Body of pancreas (tissue), 4 donors: ENCODE results near the gene TMEM238L. TPM values are rescaled to one million over a fixed set of nuclear protein-coding genes. Genes with fewer than 3 reads are reported as not detected.

Experiments used
- ATAC-seq: fragments of 150-250 bp; one replicate; pipeline ENCODE4 v1.9.1; 2016
- DNase-seq, 4 donors: peaks; one replicate each; pipeline ENCODE4 v3.0.0-alpha.2; 2019
- H3K27ac ChIP-seq, 4 donors: fragments of 200-600 bp; sonication (generic); 1 replicate in 3 of 4; 2 replicates in 1 of 4; pipeline versions ENCODE4 v1.5.1 to v1.6.1; 2016 to 2019; ENCODE audit warnings: mild to moderate bottlenecking in 1 of 4, mixed read lengths in 1 of 4, moderate library complexity in 1 of 4
- H3K27me3 ChIP-seq, 2 donors: fragments of 200-600 bp; sonication (generic); one replicate each; pipeline ENCODE4 v1.6.0; 2016; ENCODE audit warnings: mild to moderate bottlenecking in 1 of 2
- H3K36me3 ChIP-seq, 2 donors: fragments of 200-600 bp; sonication (generic); replicated peaks in 1 of 2; 2 replicates each; pipeline ENCODE4 v1.5.1; 2016; ENCODE audit warnings: low read depth in 2 of 2; ENCODE audit not compliant: insufficient read depth in 1 of 2
- H3K4me1 ChIP-seq: fragments of 200-600 bp; sonication (generic); one replicate; pipeline ENCODE4 v1.6.0; 2016
- H3K4me3 ChIP-seq, 2 donors: fragments of 200-600 bp; sonication (generic); 1 replicate in 1 of 2; 2 replicates in 1 of 2; pipeline ENCODE4 v1.5.1; 2016 to 2019
- H3K9me3 ChIP-seq, 3 donors: fragments of 200-600 bp; sonication (generic); 1 replicate in 2 of 3; 2 replicates in 1 of 3; pipeline ENCODE4 v1.5.1; 2016
- CTCF ChIP-seq, 7 experiments: fragments of 450-650 bp in 4 of 7; fragments of 200-600 bp in 3 of 7; sonication (generic) in 3 of 7; IDR thresholded peaks; one replicate each; pipeline ENCODE4 v1.5.1; 2016 to 2019; ENCODE audit warnings: antibody characterized with exemption in 7 of 7
- POLR2A ChIP-seq, 3 donors: fragments of 450-650 bp; IDR thresholded peaks; one replicate each; pipeline ENCODE4 v1.6.1; 2016; ENCODE audit warnings: antibody characterized with exemption in 3 of 3, mild to moderate bottlenecking in 2 of 3
- WGBS, 2 donors: methylation state at CpG; one replicate each; pipeline ENCODE4 v1.1.5; 2017; 5-methylcytosine and 5-hydroxymethylcytosine counted together
- intact Hi-C: fragments of 100-400 bp; cut with DNase I; formaldehyde crosslinking; loops from one replicate; pipeline ENCODE4 v1.15.1; 2023
- total RNA-seq, 2 donors: library from RNA; depleted of rRNA; stranded (reverse); fragments of >200 nt; gene quantifications; one replicate each; pipeline ENCODE4 v1.1.0, GENCODE V29; 2016

Gene TMEM238L
- total RNA-seq, 2 donors from 2014 or later: not detected

- intact Hi-C loops: no loop called here
- Histone ChIP-seq H3K36me3 (no peaks in the 10 kb centered on the region), H3K4me1 (peaks cover 33% of the 10 kb centered on the region), H3K9me3 (no peaks in the 10 kb centered on the region), H3K27ac (peak overlapping the region in 1 of 4 donors; percentile 56), H3K4me3 (no peak overlapping the region), H3K27me3 (no peaks in the 10 kb centered on the region)
- TF ChIP-seq POLR2A (IDR thresholded peaks at IDR 0.05) (no peak), CTCF (IDR thresholded peaks at IDR 0.05) (no peak)
- 89 to 94% methylated on average over 3 of the region's 3 CpGs for WGBS, 2 donors
- no peak for ATAC-seq
- DNase-seq: no peak
Observed at GRCh38 chr17:10755592-10756127, 48.2 kb downstream of the TMEM238L start.

DNA sequence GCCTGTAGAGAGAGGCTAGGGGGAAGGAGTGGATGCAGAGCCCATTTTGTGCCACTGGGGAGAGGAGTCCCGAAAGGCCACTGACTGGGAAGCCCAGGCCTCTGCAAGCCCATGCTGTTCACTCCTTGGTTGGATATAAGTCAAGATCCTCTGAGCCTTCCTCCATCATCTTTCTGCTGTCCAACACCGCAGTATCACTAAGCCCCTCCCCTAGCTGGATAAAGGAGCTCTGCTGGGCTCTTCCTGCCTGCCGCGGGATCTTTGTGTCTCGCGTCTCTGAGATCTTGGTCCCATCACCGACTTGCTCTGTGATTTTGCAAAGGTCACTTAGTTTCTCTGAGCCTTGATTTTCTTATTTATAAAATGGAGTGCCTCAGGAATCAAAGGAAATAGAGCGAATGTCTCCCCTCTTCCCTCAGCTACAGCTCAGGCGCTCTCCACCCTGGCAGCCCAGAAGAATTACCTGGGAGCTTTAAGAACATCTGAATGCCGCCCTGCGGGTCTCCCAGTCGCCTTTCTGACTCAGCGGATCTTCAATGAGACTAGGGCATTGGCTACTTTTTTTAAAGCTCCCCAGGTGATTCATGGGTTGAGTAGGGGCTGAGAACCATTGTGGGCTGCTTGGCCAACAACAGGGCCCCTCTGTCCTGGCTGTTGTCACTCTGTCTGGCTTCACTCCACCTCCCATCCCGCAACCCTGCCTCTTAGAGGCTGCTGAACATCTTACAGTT, 48.9 kb downstream of the TMEM238L start:
- Histone ChIP-seq H3K36me3 (no peaks in the 10 kb centered on the region), H3K27ac (no peak overlapping the region), H3K4me1 (peaks cover 33% of the 10 kb centered on the region), H3K4me3 (no peak overlapping the region), H3K27me3 (no peaks in the 10 kb centered on the region), H3K9me3 (no peaks in the 10 kb centered on the region)
- ATAC-seq (no peak), DNase-seq (no peak)
- 76 to 80% methylated on average over 14 of the region's 14 CpGs for WGBS, 2 donors
- TF ChIP-seq CTCF (IDR thresholded peaks at IDR 0.05) (no peak), POLR2A (IDR thresholded peaks at IDR 0.05) (no peak)
- intact Hi-C loops: no loop called here

DNA sequence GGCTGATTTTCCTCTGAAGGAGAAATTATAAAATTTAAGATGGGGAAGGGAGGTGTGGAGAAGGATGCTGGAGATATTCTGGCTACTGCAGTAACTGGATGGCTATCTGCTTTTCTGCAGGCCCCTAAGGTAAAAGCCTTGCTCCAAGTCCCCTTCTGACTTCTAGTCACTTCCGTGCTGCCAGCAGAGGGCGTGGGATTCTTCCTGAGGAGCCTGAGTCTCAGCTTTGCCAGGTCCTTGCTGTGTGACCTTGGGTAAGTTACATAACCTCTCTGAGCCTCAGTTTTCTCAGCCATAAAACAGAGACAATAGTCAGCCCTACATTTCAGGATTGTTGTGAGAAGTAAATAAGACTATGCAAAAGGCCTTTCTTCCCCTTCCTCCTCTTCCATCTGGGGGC, 49.8 kb downstream of the TMEM238L start:
- TF ChIP-seq POLR2A (IDR thresholded peaks at IDR 0.05) (no peak), CTCF (IDR thresholded peaks at IDR 0.05) (peak in 5 of 7 experiments; percentile 15 to 42 (median 33))
- ATAC-seq (no peak), DNase-seq (peak; percentile 49 to 74 (median 62))
- Histone ChIP-seq H3K27ac (no peak overlapping the region), H3K27me3 (no peaks in the 10 kb centered on the region), H3K4me3 (no peak overlapping the region), H3K36me3 (no peaks in the 10 kb centered on the region), H3K9me3 (no peaks in the 10 kb centered on the region), H3K4me1 (peaks cover 33% of the 10 kb centered on the region)
- intact Hi-C loops: no loop called here
- 39 to 50% methylated on average over 2 of the region's 2 CpGs for WGBS, 2 donors

DNA sequence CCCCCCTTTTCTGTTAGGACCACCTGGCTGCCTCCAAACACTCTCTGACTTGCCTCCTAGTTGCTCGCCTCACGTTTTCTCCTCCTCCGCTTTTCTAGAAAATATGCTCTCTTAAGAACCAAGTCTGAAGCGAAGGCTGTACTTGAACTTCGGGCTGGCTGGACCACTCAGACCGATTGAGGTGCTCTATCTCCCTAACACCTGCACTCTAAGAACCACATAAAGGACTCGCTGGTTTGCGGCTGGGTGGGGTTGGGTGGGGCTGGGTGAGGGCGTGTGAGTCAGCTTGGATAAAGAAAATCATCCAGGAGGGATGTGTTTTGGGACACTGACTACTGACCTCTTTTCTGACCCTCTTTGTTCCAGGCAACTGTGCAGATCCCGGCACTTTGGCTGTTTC, 51.2 kb downstream of the TMEM238L start:
- ATAC-seq: no peak

More for the DNA sequence above, 51.2 kb downstream of the TMEM238L start:
- Histone ChIP-seq H3K36me3 (no peaks in the 10 kb centered on the region), H3K27ac (no peak overlapping the region), H3K27me3 (no peaks in the 10 kb centered on the region), H3K9me3 (no peaks in the 10 kb centered on the region), H3K4me1 (peaks cover 23% of the 10 kb centered on the region), H3K4me3 (no peak overlapping the region)
- DNase-seq: no peak
- 88 to 89% methylated on average over 8 to 10 of the region's 10 CpGs for WGBS, 2 donors
- intact Hi-C loops: no loop called here
- TF ChIP-seq POLR2A (IDR thresholded peaks at IDR 0.05): no peak
- no peak for TF ChIP-seq CTCF (IDR thresholded peaks at IDR 0.05)
